ENCODE results near the gene CHRD. TPM values are rescaled to one million over a fixed set of nuclear protein-coding genes. Genes with fewer than 3 reads are reported as not detected.
A peak's percentile ranks its signal among the peaks of the same experiment; 100 is the strongest.

CHRD gene
- total RNA-seq, 1 experiment from 2014 or later, result 2.7 TPM

DNA sequence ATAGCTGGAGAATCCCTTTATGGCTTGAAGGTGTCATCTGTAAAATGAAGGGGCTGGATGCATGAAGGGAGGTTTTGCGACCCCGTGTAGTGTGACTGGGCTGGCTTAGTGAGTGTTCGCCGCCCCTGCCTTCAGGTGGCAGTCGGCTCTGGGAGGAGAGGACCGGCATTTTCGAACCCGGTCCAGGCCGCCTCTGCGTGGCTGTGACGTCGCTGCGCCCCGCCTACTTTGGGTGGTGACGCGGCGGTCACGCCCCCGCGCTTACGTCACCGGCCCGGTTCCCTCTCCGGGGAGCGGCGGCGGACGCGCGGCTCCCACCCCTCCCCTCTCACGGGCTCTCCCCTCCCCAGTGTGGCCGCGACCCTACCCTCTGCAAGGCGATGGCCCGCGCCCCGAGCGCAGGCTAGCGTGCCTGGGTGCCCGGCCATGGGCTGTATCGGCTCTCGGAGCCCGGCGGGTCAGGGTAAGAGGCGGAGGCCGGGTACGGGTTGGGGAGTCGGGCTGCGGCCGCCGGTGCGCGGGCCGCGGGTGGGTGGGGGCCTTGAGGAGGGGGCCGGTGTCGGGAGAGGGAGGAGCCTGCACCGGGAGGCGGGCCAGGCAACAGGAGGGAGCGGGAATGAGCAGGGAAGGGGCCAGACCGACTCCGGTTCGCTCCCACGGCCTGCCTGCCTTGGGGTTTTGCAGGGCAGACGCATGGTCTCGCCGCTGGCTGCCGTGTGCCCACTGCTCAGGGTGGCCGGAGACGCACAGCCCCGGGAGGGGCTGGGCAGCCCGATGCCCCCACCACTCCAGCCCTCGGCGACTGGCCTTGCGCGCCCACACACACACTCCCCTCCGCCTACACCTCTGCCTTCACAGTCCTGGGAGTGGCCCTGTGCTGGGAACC is 44.0 kb upstream of the CHRD start (continued):
- TF ChIP-seq, protein P1, sequence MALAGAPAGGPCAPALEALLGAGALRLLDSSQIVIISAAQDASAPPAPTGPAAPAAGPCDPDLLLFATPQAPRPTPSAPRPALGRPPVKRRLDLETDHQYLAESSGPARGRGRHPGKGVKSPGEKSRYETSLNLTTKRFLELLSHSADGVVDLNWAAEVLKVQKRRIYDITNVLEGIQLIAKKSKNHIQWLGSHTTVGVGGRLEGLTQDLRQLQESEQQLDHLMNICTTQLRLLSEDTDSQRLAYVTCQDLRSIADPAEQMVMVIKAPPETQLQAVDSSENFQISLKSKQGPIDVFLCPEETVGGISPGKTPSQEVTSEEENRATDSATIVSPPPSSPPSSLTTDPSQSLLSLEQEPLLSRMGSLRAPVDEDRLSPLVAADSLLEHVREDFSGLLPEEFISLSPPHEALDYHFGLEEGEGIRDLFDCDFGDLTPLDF (CRISPR knock-in tag; IDR thresholded peaks at IDR 0.05), result peak; percentile 29; the same call in 1 of the 2 replicates
- TF ChIP-seq ERG (CRISPR knock-in tag; IDR thresholded peaks at IDR 0.05) (peak; percentile 61; the same call in 1 of the 2 replicates), ZNF219 (CRISPR knock-in tag; IDR thresholded peaks at IDR 0.05; ENCODE audit: borderline replicate concordance) (no peak), ZNF263 (CRISPR knock-in tag; IDR thresholded peaks at IDR 0.05; ENCODE audit: low read depth) (no peak), ZNF416 (CRISPR knock-in tag; IDR thresholded peaks at IDR 0.05) (peak; percentile 80), NR2C2 (CRISPR knock-in tag; IDR thresholded peaks at IDR 0.05) (no peak), MYBL2 (CRISPR knock-in tag; IDR thresholded peaks at IDR 0.05) (peak; percentile 54; the same call in 1 of the 2 replicates), TEAD1 (CRISPR knock-in tag; IDR thresholded peaks at IDR 0.05) (peak; percentile 81; the same call in 1 of the 2 replicates), JAZF1 (CRISPR knock-in tag; IDR thresholded peaks at IDR 0.05) (no peak), RELA (CRISPR knock-in tag; IDR thresholded peaks at IDR 0.05; ENCODE audit: borderline replicate concordance) (no peak), PREB (CRISPR knock-in tag; IDR thresholded peaks at IDR 0.05; ENCODE audit: borderline replicate concordance) (no peak), TP53 (CRISPR knock-in tag; IDR thresholded peaks at IDR 0.05) (peak; percentile 52; the same call in 1 of the 2 replicates), AR (CRISPR knock-in tag; IDR thresholded peaks at IDR 0.05) (peak; percentile 79; the same call in 1 of the 2 replicates), ZNF138 (CRISPR knock-in tag; conservative IDR thresholded peaks at IDR 0.05) (no peak), FOXJ3 (CRISPR knock-in tag; IDR thresholded peaks at IDR 0.05; ENCODE audit: borderline replicate concordance) (no peak), ZNF281 (CRISPR knock-in tag; IDR thresholded peaks at IDR 0.05) (0 out of 2 replicates have a peak, but pooled peaks have one; percentile 28), ESRRA (CRISPR knock-in tag; IDR thresholded peaks at IDR 0.05; ENCODE audit: borderline replicate concordance) (no peak; the same call in 1 of the 2 replicates), ZSCAN18 (CRISPR knock-in tag; IDR thresholded peaks at IDR 0.05) (no peak), USF1 (CRISPR knock-in tag; IDR thresholded peaks at IDR 0.05) (peak; percentile 71), CREB1 (CRISPR knock-in tag; IDR thresholded peaks at IDR 0.05) (peak; percentile 74; the same call in 1 of the 2 replicates), TCF7 (CRISPR knock-in tag; IDR thresholded peaks at IDR 0.05; ENCODE audit: low read depth) (no peak; the same call in 1 of the 2 replicates), FOXK1 (CRISPR knock-in tag; IDR thresholded peaks at IDR 0.05) (0 out of 2 replicates have a peak, but pooled peaks have one; percentile 59)
- TF ChIP-seq, protein P2, sequence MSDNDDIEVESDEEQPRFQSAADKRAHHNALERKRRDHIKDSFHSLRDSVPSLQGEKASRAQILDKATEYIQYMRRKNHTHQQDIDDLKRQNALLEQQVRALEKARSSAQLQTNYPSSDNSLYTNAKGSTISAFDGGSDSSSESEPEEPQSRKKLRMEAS (CRISPR knock-in tag; IDR thresholded peaks at IDR 0.05), result peak; percentile 59; the same call in 1 of the 2 replicates
- TF ChIP-seq, protein P3, sequence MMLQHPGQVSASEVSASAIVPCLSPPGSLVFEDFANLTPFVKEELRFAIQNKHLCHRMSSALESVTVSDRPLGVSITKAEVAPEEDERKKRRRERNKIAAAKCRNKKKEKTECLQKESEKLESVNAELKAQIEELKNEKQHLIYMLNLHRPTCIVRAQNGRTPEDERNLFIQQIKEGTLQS (CRISPR knock-in tag; conservative IDR thresholded peaks at IDR 0.05), result no peak
